ENCODE data around the gene CGNL1. TPM values are rescaled to one million over a fixed set of nuclear protein-coding genes. Genes with fewer than 3 reads are reported as not detected.

Gene CGNL1
- total RNA-seq, 4 donors from 2014 or later = 9.6 to 21.3 (median 13.1) TPM

GRCh38 chr15:57572468-57572867 lies 196.2 kb downstream of the CGNL1 start:
- peaks cover 0 to 6% (median under 1%) of the 10 kb centered on the region in 4 donors for H3K4me1 ChIP-seq
- H3K36me3 ChIP-seq = no peaks in the 10 kb centered on the region
- no peak overlapping the region for H3K4me3 ChIP-seq
- intact Hi-C loops (cut with DNase I) = no loop called here
- DNase-seq (ENCODE audit: extremely low spot score) = no peak
- H3K27ac ChIP-seq (replicated peaks in 1 of 4) = no peak overlapping the region
- 93% methylated on average over 3 of the region's 3 CpGs for WGBS
- H3K9me3 ChIP-seq = no peaks in the 10 kb centered on the region
- TF ChIP-seq POLR2A (IDR thresholded peaks at IDR 0.05; ENCODE audit: low read depth) = no peak
- H3K27me3 ChIP-seq = no peaks in the 10 kb centered on the region

- no peak for TF ChIP-seq EP300 (IDR thresholded peaks at IDR 0.05)
- TF ChIP-seq CTCF (IDR thresholded peaks at IDR 0.05) = no peak
- TF ChIP-seq POLR2AphosphoS5 (IDR thresholded peaks at IDR 0.05) = no peak
- TF ChIP-seq POLR2A (IDR thresholded peaks at IDR 0.05; ENCODE audit: low read depth) = no peak
- Histone ChIP-seq H3K36me3 (no peaks in the 10 kb centered on the region), H3K27me3 (no peaks in the 10 kb centered on the region), H3K4me3 (no peak overlapping the region), H3K4me1 (peaks cover 0 to 6% (median 0%) of the 10 kb centered on the region in 4 donors), H3K9me3 (no peaks in the 10 kb centered on the region), H3K27ac (replicated peaks in 1 of 4) (no peak overlapping the region)
- WGBS = 87% methylated on average over 4 of the region's 4 CpGs
- intact Hi-C loops (cut with DNase I) = no loop called here
- DNase-seq (ENCODE audit: extremely low spot score) = no peak
Observed at GRCh38 chr15:57573151-57573550, 196.8 kb downstream of the CGNL1 start.

- H3K4me1 ChIP-seq = no peaks in the 10 kb centered on the region
- no peak for TF ChIP-seq POLR2AphosphoS5 (IDR thresholded peaks at IDR 0.05)
- no peak for TF ChIP-seq CTCF (IDR thresholded peaks at IDR 0.05)
- no peak for TF ChIP-seq POLR2A (IDR thresholded peaks at IDR 0.05; ENCODE audit: low read depth)
- TF ChIP-seq EP300 (IDR thresholded peaks at IDR 0.05) = no peak
- H3K36me3 ChIP-seq = no peaks in the 10 kb centered on the region
- DNase-seq (ENCODE audit: extremely low spot score) = no peak
- 67% methylated on average over 4 of the region's 5 CpGs for WGBS
- intact Hi-C loops (cut with DNase I) = no loop called here
- no peaks in the 10 kb centered on the region for H3K27me3 ChIP-seq
- H3K9me3 ChIP-seq = no peaks in the 10 kb centered on the region
- H3K4me3 ChIP-seq = no peak overlapping the region
- H3K27ac ChIP-seq (replicated peaks in 1 of 4) = no peak overlapping the region
Observed at GRCh38 chr15:57575363-57575762, 199.1 kb downstream of the CGNL1 start.

GRCh38 chr15:57578288-57578900 lies 202.1 kb downstream of the CGNL1 start:
- Histone ChIP-seq H3K27me3 (no peaks in the 10 kb centered on the region), H3K27ac (replicated peaks in 1 of 4) (no peak overlapping the region), H3K4me3 (no peak overlapping the region), H3K36me3 (no peaks in the 10 kb centered on the region), H3K9me3 (peaks cover 0 to 10% (median 8%) of the 10 kb centered on the region in 4 donors), H3K4me1 (no peaks in the 10 kb centered on the region)
- intact Hi-C loops (cut with DNase I) = no loop called here
- no peak for TF ChIP-seq EP300 (IDR thresholded peaks at IDR 0.05)
- TF ChIP-seq POLR2A (IDR thresholded peaks at IDR 0.05; ENCODE audit: low read depth) = no peak
- TF ChIP-seq CTCF (IDR thresholded peaks at IDR 0.05) = no peak
- TF ChIP-seq POLR2AphosphoS5 (IDR thresholded peaks at IDR 0.05) = no peak
- WGBS = 43% methylated on average over 6 of the region's 6 CpGs
- DNase-seq (ENCODE audit: extremely low spot score) = no peak

- no peaks in the 10 kb centered on the region for H3K36me3 ChIP-seq
- no peak for TF ChIP-seq EP300 (IDR thresholded peaks at IDR 0.05)
- TF ChIP-seq CTCF (IDR thresholded peaks at IDR 0.05) = no peak
- no peak for TF ChIP-seq POLR2A (IDR thresholded peaks at IDR 0.05; ENCODE audit: low read depth)
- TF ChIP-seq POLR2AphosphoS5 (IDR thresholded peaks at IDR 0.05) = no peak
- no peak for DNase-seq (ENCODE audit: extremely low spot score)
- no peaks in the 10 kb centered on the region for H3K4me1 ChIP-seq
- no peaks in the 10 kb centered on the region for H3K27me3 ChIP-seq
- H3K27ac ChIP-seq (replicated peaks in 1 of 4) = no peak overlapping the region
- intact Hi-C loops (cut with DNase I) = no loop called here
- H3K9me3 ChIP-seq = peaks cover 0 to 13% (median 12%) of the 10 kb centered on the region in 4 donors
- H3K4me3 ChIP-seq = no peak overlapping the region
- WGBS = 90% methylated on average over 8 of the region's 8 CpGs
Observed at GRCh38 chr15:57580428-57580827, 204.1 kb downstream of the CGNL1 start.

Measured in esophagus muscularis mucosa (tissue), 4 donors.